PC-9 (cell line): ENCODE measurements around the gene SPOP. TPM values are rescaled to one million over a fixed set of nuclear protein-coding genes. Genes with fewer than 3 reads are reported as not detected.

Experiments used
- BruUV-seq: library from RNA; stranded (reverse); fragments of 400-500 nt; replicated peaks from 2 replicates; lab custom pipeline; 2021; lab: Mats Ljungman, UMichigan
- CTCF ChIA-PET: fragments of 300-600 bp; sonication (Branson Sonifier 250); formaldehyde crosslinking; loops from one replicate; lab custom pipeline; 2022; ENCODE audit warnings: antibody characterized with exemption; lab: Charles Lee
- POLR2A ChIA-PET: fragments of 300-600 bp; sonication (Branson Sonifier 250); formaldehyde crosslinking; loops from one replicate; lab custom pipeline; 2022; ENCODE audit warnings: antibody characterized with exemption; ENCODE audit not compliant: unreplicated experiment; lab: Charles Lee
- DNase-seq, 2 experiments: peaks; one replicate each; pipeline versions ENCODE4 v3.0.0 to v3.0.0-alpha.2; 2015 to 2022; ENCODE audit warnings: mixed read lengths in 1 of 2
- H2AFZ ChIP-seq: fragments of 200-600 bp; sonication (generic); 2 replicates; pipeline ENCODE4 v1.8.1; 2017; ENCODE audit warnings: antibody characterized with exemption
- H3F3A ChIP-seq: fragments of 200-600 bp; sonication (generic); 2 replicates; pipeline ENCODE4 v1.8.1; 2017; ENCODE audit warnings: antibody characterized with exemption, mild to moderate bottlenecking, low read depth; ENCODE audit not compliant: insufficient read depth
- H3K27ac ChIP-seq: fragments of 200-600 bp; sonication (generic); 2 replicates; pipeline ENCODE4 v1.6.1; 2016; ENCODE audit warnings: mixed run types
- H3K27me3 ChIP-seq: fragments of 200-600 bp; sonication (generic); 2 replicates; pipeline ENCODE4 v1.6.1; 2016; ENCODE audit warnings: low read depth, mixed run types; ENCODE audit not compliant: insufficient read depth
- H3K36me3 ChIP-seq: fragments of 200-600 bp; sonication (generic); 2 replicates; pipeline ENCODE4 v1.6.1; 2016; ENCODE audit warnings: low read depth, mixed run types
- H3K4me1 ChIP-seq: fragments of 200-600 bp; sonication (generic); replicated peaks from 2 replicates; pipeline ENCODE4 v1.6.1; 2016; ENCODE audit warnings: mixed run types; ENCODE audit not compliant: insufficient read depth
- H3K4me2 ChIP-seq: fragments of 200-600 bp; sonication (generic); 2 replicates; pipeline ENCODE4 v1.6.1; 2017; ENCODE audit warnings: mixed run types
- H3K4me3 ChIP-seq: fragments of 200-600 bp; sonication (generic); 2 replicates; pipeline ENCODE4 v1.6.1; 2016; ENCODE audit warnings: mixed run types
- H3K79me2 ChIP-seq: fragments of 200-600 bp; sonication (generic); 2 replicates; pipeline ENCODE4 v1.6.1; 2017; ENCODE audit warnings: low read depth, mixed run types
- H3K9me2 ChIP-seq: fragments of 200-600 bp; sonication (generic); 2 replicates; pipeline ENCODE4 v1.8.1; 2017; ENCODE audit warnings: mild to moderate bottlenecking; ENCODE audit not compliant: insufficient read depth
- H3K9me3 ChIP-seq: fragments of 200-600 bp; sonication (generic); 2 replicates; pipeline ENCODE4 v1.8.1; 2016; ENCODE audit warnings: low read depth; ENCODE audit not compliant: insufficient read depth
- H4K20me1 ChIP-seq: fragments of 200-600 bp; sonication (generic); 2 replicates; pipeline ENCODE4 v1.8.1; 2017; ENCODE audit not compliant: insufficient read depth
- EZH2 ChIP-seq: fragments of 200-600 bp; sonication (generic); IDR thresholded peaks from 2 replicates; pipeline ENCODE4 v1.8.0; 2017; ENCODE audit warnings: antibody characterized with exemption, low read depth
- intact Hi-C: fragments of 100-400 bp; cut with micrococcal nuclease; formaldehyde crosslinking; loops from one replicate; pipeline ENCODE4 v1.10.0; 2022; ENCODE audit not compliant: unreplicated experiment
- total RNA-seq: library from RNA; stranded (reverse); gene quantifications from 2 replicates; pipeline ENCODE4 v1.2.3, GENCODE V29; 2021
- TF ChIP-seq, protein P1 (sequence below): fragments of 200-600 bp; sonication (generic); conservative IDR thresholded peaks from 2 replicates; pipeline ENCODE4 v1.6.1; 2017; ENCODE audit warnings: mixed run types, antibody characterized with exemption, mild to moderate bottlenecking, moderate library complexity

Gene SPOP
- total RNA-seq, 1 experiment from 2014 or later, result 41.7 TPM

- POLR2A ChIA-PET, result no interaction called here
- no peaks in the 10 kb centered on the region for H3K79me2 ChIP-seq
- no peaks in the 10 kb centered on the region for H3K27me3 ChIP-seq
- no peaks in the 10 kb centered on the region; the same call in 1 of the 2 replicates for H3F3A ChIP-seq
- H3K36me3 ChIP-seq, result no peaks in the 10 kb centered on the region
- H3K9me3 ChIP-seq, result no peaks in the 10 kb centered on the region
- H2AFZ ChIP-seq, result no peak overlapping the region
- H3K4me2 ChIP-seq, result no peak overlapping the region
- no peaks in the 10 kb centered on the region for H4K20me1 ChIP-seq
- no peak for TF ChIP-seq EZH2
- TF ChIP-seq, protein P1, sequence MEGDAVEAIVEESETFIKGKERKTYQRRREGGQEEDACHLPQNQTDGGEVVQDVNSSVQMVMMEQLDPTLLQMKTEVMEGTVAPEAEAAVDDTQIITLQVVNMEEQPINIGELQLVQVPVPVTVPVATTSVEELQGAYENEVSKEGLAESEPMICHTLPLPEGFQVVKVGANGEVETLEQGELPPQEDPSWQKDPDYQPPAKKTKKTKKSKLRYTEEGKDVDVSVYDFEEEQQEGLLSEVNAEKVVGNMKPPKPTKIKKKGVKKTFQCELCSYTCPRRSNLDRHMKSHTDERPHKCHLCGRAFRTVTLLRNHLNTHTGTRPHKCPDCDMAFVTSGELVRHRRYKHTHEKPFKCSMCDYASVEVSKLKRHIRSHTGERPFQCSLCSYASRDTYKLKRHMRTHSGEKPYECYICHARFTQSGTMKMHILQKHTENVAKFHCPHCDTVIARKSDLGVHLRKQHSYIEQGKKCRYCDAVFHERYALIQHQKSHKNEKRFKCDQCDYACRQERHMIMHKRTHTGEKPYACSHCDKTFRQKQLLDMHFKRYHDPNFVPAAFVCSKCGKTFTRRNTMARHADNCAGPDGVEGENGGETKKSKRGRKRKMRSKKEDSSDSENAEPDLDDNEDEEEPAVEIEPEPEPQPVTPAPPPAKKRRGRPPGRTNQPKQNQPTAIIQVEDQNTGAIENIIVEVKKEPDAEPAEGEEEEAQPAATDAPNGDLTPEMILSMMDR, result no peak
- intact Hi-C loops, result no loop called here
- no peak for DNase-seq
- CTCF ChIA-PET, result no interaction called here
- H3K27ac ChIP-seq, result no peak overlapping the region
- no peak overlapping the region for H3K4me3 ChIP-seq
- no peaks in the 10 kb centered on the region for H3K9me2 ChIP-seq
- H3K4me1 ChIP-seq, result no peaks in the 10 kb centered on the region
- BruUV-seq, result no TSS peak
Measured at GRCh38 chr17:49592263-49592662, 85.6 kb downstream of the SPOP start.

- ChIA-PET POLR2A (no interaction called here), CTCF (no interaction called here)
- no peaks in the 10 kb centered on the region for H3F3A ChIP-seq
- TF ChIP-seq EZH2, result no peak
- TF ChIP-seq, protein P1, result no peak
- H2AFZ ChIP-seq, result no peak overlapping the region
- H3K36me3 ChIP-seq, result no peaks in the 10 kb centered on the region
- H3K9me3 ChIP-seq, result no peaks in the 10 kb centered on the region
- no peaks in the 10 kb centered on the region for H3K4me1 ChIP-seq
- DNase-seq, result no peak
- no peak overlapping the region for H3K4me3 ChIP-seq
- no peak overlapping the region for H3K27ac ChIP-seq
- no peaks in the 10 kb centered on the region for H4K20me1 ChIP-seq
- intact Hi-C loops, result no loop called here
- no peaks in the 10 kb centered on the region for H3K27me3 ChIP-seq
- H3K9me2 ChIP-seq, result no peaks in the 10 kb centered on the region
- no peaks in the 10 kb centered on the region for H3K79me2 ChIP-seq
- H3K4me2 ChIP-seq, result no peak overlapping the region
- BruUV-seq, result no TSS peak
Measured at GRCh38 chr17:49590874-49591273, 87.0 kb downstream of the SPOP start.

DNA sequence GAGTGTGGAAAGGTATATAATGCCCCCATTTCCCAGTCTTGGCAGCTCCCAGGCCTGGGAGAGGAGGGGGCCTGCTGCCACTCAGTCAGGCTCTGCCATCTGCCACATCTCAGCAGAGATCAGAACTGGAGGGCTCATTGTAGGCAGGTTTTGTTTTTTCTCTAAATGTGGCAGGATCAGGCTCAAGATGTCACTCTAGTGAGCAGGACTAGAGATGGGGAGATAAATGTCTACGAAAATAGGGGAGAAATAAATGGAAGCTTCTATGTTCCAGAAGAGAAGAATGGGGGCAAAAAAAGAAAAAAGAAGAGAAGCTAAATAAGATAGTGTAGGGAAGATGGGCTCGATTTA, 88.3 kb downstream of the SPOP start:
- intact Hi-C loops, result no loop called here
- no peaks in the 10 kb centered on the region for H3K79me2 ChIP-seq
- H3K9me2 ChIP-seq, result no peaks in the 10 kb centered on the region
- no peaks in the 10 kb centered on the region for H3K36me3 ChIP-seq
- CTCF ChIA-PET, result no interaction called here
- H4K20me1 ChIP-seq, result no peaks in the 10 kb centered on the region
- BruUV-seq, result no TSS peak
- no peak overlapping the region for H3K4me3 ChIP-seq
- H3K27me3 ChIP-seq, result no peaks in the 10 kb centered on the region
- H3K9me3 ChIP-seq, result no peaks in the 10 kb centered on the region
- TF ChIP-seq, protein P1, result no peak
- no peak for TF ChIP-seq EZH2
- H3K4me1 ChIP-seq, result no peaks in the 10 kb centered on the region
- no peaks in the 10 kb centered on the region for H3F3A ChIP-seq
- POLR2A ChIA-PET, result no interaction called here
- no peak overlapping the region for H2AFZ ChIP-seq
- no peak overlapping the region for H3K4me2 ChIP-seq
- no peak for DNase-seq
- no peak overlapping the region for H3K27ac ChIP-seq
